ES-I3 (cell line): ENCODE data around the gene GPR39.

Experiments
- H3K36me3 ChIP-seq: 2 replicates; pipeline ENCODE4 v1.6.1; 2013; ENCODE audit warnings: mild to moderate bottlenecking, low read length, control low read depth, moderate library complexity; ENCODE audit not compliant: insufficient read depth
- H3K4me1 ChIP-seq: 2 replicates; pipeline ENCODE4 v1.6.1; 2013; ENCODE audit warnings: mild to moderate bottlenecking, control low read depth, low read length; ENCODE audit not compliant: insufficient read depth
- H3K9ac ChIP-seq: 2 replicates; pipeline ENCODE4 v1.6.1; 2013; ENCODE audit warnings: low read depth, mild to moderate bottlenecking, low read length, moderate library complexity
- H3K9me3 ChIP-seq: 2 replicates; pipeline ENCODE4 v1.6.1; 2013; ENCODE audit warnings: mild to moderate bottlenecking, low read length, moderate library complexity; ENCODE audit not compliant: control insufficient read depth, insufficient read depth

GPR39 gene

DNA sequence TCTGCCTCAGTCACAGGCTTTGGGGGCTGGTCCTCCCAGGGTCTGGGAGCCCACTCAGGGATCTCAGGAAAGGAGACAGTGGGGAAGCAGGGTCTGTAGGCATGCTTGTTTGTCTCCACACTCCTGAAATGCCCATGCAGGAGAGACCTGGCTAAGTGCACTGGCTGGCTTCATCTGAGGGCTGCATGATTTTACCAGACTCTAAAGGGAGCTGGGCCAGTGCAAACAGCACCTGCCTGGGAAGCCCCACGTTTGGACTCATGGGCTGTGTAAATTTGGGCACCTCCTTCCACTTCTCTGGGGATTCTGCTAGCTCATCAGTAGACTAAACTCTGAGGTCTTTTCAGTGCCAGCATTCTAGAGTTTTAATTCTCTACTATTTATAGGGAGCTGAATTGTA, 219.7 kb downstream of the GPR39 start:
- Histone ChIP-seq H3K36me3 (no peaks in the 10 kb centered on the region), H3K9ac (no peak overlapping the region), H3K9me3 (no peaks in the 10 kb centered on the region)

DNA sequence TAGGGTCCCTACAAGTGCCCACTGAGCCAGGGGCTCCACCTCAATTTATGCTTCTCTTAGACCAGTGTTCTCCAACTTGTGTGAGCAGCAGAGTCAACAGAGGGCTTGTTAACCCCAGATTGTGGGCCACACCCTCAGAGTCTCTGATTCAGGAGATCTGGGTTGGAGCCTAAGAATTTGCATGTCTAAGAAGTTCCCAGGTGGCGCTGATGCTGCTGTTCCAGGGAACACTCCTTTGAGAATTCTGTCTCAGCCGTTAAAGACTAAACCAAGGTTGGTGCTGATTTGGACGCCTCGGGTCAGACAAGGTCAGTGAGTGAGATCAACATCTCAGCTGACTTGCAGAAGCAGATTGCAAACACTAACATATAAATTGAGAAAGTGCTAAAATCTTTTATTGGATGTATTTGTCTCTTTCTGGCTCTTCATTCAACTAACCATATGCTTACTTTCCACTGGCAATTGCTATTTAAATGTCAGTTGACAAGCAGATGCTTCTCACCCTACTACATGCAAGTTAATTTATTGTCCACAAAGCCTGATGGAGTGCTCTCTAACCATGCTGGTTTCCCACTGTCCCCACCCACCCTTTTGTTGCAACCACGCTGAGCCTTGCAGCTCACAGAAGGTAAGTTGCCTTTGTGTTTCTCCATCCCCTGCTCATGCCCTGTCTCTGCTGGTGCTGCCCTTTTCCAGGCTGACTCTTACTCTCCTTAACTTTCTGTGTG, 221.9 kb downstream of the GPR39 start:
- Histone ChIP-seq H3K9ac (no peak overlapping the region), H3K9me3 (no peaks in the 10 kb centered on the region), H3K36me3 (no peaks in the 10 kb centered on the region), H3K4me1 (no peaks in the 10 kb centered on the region)

More for the DNA sequence above, 219.7 kb downstream of the GPR39 start:
- peaks cover 9% of the 10 kb centered on the region for H3K4me1 ChIP-seq

DNA sequence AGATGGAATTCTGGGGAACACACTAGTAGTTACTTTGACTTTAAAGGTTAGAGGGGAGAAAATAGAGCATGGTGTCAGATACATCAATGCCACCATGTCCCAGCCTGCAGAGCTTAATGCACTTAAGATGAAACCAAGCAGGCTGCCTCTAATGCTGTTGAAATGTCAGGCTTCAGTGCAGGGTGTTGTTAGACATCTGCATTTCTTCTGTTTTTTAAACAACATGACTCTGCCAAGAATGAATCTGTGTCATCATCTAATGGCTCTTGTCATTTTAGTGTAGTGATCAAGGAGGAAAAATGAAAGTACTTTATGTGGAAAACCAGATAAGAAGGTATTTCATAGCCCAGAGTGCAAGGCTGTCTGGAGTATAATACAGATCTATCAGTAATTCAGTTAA, 223.5 kb downstream of the GPR39 start:
- H3K36me3 ChIP-seq = no peaks in the 10 kb centered on the region
- no peak overlapping the region for H3K9ac ChIP-seq
- no peaks in the 10 kb centered on the region for H3K4me1 ChIP-seq
- no peaks in the 10 kb centered on the region for H3K9me3 ChIP-seq

DNA sequence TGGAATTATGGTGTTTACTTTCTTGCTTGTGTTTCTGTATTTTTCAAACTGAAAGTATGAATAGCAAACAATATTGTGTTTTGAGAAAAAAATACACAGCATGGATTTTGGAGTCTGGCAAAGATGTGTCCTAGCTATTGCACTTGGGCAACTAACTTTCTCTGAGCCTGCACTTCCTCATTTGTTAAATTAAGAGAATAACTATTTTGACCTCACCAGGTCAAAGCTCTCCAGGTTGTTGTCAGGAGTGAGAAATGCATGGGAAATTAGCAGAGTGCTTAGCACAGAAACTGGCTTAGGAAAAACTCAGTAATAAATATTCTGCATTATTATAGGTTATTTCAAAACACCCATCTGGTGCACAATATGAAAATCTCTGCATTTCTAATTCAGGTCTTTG, 225.2 kb downstream of the GPR39 start:
- H3K9ac ChIP-seq = no peak overlapping the region
- 0 out of 2 replicates have a peak, but pooled peaks cover 5% of the 10 kb centered on the region for H3K4me1 ChIP-seq
- no peaks in the 10 kb centered on the region for H3K9me3 ChIP-seq
- H3K36me3 ChIP-seq = no peaks in the 10 kb centered on the region

DNA sequence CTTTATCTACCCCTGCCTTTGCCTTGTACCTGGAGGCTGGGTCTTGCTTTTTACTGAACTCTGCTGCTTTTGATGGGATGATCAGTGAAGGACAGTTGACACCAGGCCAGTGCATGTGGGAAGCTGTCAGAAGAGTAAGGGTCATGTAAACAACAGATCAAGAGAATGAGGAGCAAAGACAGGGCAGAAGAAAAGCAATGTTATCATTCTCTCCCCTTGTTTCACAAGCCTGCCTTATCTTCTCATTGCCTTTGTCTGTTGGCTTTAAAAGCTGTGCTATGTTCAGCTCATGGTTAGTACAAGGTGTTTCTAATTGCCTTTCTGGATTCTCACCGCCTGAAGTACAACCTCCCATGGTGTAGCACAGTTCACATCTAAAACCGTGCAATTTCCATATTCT, 225.8 kb downstream of the GPR39 start:
- Histone ChIP-seq H3K9me3 (no peaks in the 10 kb centered on the region), H3K9ac (no peak overlapping the region), H3K36me3 (no peaks in the 10 kb centered on the region), H3K4me1 (0 out of 2 replicates have a peak, but pooled peaks cover 5% of the 10 kb centered on the region)

DNA sequence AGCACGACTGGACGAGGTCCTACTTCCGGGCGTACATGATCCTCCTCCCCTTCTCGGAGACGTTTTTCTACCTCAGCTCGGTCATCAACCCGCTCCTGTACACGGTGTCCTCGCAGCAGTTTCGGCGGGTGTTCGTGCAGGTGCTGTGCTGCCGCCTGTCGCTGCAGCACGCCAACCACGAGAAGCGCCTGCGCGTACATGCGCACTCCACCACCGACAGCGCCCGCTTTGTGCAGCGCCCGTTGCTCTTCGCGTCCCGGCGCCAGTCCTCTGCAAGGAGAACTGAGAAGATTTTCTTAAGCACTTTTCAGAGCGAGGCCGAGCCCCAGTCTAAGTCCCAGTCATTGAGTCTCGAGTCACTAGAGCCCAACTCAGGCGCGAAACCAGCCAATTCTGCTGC, 228.6 kb downstream of the GPR39 start:
- H3K9me3 ChIP-seq = no peaks in the 10 kb centered on the region
- no peaks in the 10 kb centered on the region for H3K36me3 ChIP-seq
- 0 out of 2 replicates have a peak, but pooled peaks cover 5% of the 10 kb centered on the region for H3K4me1 ChIP-seq
- H3K9ac ChIP-seq = no peak overlapping the region

DNA sequence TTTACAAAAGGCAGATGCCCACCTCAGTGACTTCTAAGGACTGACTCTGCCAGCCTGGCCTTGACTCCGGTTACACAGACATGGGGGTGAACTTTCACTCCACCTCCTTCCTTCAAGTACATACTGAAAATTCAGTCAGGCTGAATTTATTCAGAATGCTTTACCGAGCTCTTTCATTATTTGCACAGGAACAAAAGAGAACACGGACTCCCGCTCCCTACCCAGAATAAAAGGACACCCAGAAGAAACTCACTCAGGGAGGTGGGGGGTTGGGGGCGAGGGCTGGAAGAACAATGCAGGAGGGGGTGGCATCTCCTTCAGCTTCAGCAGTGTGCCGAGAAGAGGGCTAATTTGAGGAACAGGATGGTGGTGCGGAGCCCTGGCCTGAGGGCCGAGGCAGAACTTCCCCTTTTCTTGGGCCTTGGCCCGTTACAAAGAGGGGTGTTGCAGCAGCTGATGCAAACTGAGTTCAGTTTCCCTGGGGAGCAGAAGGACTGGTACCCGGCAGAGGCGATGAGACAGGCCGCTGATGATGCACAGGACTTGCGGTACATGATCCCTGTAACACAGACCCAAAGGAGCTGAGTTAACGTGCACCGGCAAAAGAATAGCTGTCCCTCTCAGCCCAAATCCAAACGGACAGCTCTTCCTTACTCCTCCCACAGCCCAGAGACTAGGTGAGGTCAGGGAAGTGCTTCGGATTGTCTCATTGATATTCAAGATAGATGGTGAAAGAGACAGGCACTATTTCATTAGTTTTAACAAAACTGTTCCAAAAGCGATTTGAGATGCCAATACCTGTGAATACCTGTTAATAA, 229.3 kb downstream of the GPR39 start:
- Histone ChIP-seq H3K4me1 (0 out of 2 replicates have a peak, but pooled peaks cover 5% of the 10 kb centered on the region), H3K9ac (no peak overlapping the region), H3K36me3 (no peaks in the 10 kb centered on the region), H3K9me3 (no peaks in the 10 kb centered on the region)

DNA sequence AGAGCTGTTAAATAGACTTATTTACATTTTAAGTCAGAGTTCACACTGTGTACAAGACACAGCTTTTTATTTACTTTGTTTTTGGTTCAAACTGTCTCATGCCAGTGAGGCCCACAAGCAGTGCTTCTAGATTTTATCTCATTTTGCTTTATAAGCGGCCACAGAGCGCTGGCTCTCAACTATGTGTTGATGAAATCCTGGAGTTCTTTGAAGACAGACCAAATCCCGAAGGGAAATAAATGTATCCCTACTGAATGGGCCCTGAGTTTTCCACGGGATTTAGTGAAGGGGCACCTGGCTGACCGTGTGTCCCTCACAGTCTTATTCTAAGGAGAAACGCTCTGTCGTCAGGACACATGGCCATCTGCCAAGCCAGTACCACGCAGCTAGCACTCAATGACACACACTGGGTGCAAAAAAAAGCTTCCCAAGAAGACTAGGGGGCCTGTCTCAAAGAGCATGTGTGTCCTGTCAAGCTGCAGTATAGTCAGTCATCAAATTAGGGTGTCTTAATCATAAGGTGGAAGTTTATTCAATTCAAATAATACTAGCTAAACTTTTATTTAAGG, 230.0 kb downstream of the GPR39 start:
- Histone ChIP-seq H3K36me3 (no peaks in the 10 kb centered on the region), H3K9me3 (no peaks in the 10 kb centered on the region), H3K4me1 (0 out of 2 replicates have a peak, but pooled peaks cover 5% of the 10 kb centered on the region), H3K9ac (no peak overlapping the region)

DNA sequence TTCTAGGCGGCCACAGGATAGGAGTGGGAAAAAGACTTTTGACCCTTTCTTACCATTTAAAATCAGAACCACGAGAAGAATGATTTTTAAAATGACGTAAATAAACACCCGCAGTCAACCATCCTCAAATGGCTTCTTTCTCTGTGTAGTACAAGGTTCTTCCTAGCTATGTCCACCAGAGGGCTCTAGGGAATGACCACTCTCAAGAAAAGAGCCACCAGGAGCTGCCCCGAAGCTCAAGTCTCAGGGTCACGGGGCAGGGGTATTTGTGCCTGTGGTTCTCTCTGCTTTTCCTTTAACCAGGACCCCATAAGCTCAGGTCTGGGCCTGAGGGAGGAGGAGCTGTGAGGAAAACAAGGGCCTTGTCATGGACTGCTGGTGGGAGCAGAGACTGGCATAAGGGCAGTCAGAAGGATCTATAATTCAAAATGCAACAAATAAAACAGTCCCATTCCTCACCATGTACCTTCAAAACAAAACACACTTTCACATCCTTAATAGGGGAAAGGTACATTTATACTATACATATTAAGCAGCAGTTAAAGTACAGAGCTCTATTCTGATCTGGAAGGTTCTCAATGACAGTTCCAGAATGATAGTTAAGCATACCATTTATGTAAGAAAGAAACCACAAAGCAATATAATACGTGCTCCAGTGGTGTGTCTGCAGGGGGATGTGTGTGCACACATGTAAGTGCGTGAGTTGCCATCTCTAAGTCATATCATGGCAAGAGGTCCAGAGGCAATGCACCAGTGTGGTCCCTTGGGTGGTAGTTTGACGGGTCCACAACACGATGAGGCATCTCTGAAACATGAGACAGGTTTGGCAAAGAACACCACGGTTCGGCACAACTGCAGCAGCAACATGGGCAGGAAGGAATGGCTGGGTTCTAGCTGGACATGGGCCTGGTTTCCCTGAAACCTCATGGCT, 234.8 kb downstream of the GPR39 start:
- H3K36me3 ChIP-seq = no peaks in the 10 kb centered on the region
- H3K9me3 ChIP-seq = no peaks in the 10 kb centered on the region
- no peak overlapping the region for H3K9ac ChIP-seq
- H3K4me1 ChIP-seq = peaks cover 7% of the 10 kb centered on the region; the same call in 1 of the 2 replicates

DNA sequence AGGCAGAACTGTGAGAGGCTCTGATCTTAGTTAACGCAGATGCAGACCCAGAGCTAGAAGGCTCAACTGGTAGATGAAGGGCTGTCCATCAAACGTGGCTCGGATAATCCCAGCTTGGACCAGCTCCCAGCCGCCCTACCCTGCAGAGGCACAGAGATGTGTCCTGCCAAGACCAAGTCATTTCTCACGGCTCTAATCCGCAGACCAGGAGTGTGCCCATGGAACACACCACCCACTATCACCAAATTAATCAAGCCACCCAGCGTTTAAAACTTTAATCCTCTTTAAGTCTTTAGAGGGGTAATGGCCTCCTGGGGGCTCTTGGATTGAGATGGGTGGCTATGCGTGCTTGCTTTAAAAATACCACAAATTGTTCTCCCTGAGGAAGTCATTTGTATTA, 235.9 kb downstream of the GPR39 start:
- no peak overlapping the region for H3K9ac ChIP-seq
- H3K9me3 ChIP-seq = no peaks in the 10 kb centered on the region
- H3K36me3 ChIP-seq = no peaks in the 10 kb centered on the region
- peaks cover 13% of the 10 kb centered on the region; the same call in 1 of the 2 replicates for H3K4me1 ChIP-seq

DNA sequence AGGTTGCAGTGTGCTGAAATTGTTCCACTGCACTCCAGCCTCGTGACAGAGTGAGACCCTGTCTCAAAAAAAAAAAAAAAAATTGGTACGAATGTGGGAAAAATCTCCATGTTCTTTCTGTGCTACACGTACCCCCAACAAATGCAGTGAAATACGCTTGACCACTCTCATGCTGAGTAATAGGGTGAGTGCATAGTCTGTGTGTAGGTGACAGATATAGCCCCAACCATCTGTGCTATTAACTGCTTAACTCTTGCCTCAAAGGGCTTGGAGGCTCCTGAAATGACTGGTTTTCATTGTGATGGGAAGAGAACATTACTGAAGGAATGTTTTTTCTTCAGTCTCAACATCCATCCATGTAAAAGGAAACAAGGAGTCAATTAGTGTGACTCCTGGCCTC, 237.7 kb downstream of the GPR39 start:
- Histone ChIP-seq H3K9me3 (no peaks in the 10 kb centered on the region), H3K36me3 (peaks cover 3% of the 10 kb centered on the region; the same call in 1 of the 2 replicates), H3K9ac (no peak overlapping the region), H3K4me1 (peaks cover 13% of the 10 kb centered on the region; the same call in 1 of the 2 replicates)

DNA sequence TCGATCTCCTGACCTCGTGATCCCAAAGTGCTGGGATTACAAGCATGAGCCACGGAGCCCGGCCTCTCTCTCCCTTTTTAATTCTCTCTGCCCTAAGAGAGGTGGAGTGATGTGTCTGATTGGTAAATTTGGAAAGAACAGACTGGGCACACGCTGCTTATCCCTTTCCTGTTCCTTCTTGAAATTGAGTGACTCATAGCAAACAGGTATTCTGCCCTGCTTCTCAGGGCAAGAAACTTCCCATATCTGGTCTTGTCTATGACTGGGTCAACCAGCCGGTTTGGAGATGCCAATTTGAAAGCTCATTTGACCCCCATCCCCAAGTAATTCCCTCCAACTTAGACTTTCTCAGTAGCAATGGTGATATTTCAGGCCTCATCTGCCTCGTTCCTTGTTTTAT, 238.4 kb downstream of the GPR39 start:
- peaks cover 13% of the 10 kb centered on the region; the same call in 1 of the 2 replicates for H3K4me1 ChIP-seq
- H3K9me3 ChIP-seq = no peaks in the 10 kb centered on the region
- H3K36me3 ChIP-seq = peaks cover 3% of the 10 kb centered on the region; the same call in 1 of the 2 replicates
- no peak overlapping the region for H3K9ac ChIP-seq

DNA sequence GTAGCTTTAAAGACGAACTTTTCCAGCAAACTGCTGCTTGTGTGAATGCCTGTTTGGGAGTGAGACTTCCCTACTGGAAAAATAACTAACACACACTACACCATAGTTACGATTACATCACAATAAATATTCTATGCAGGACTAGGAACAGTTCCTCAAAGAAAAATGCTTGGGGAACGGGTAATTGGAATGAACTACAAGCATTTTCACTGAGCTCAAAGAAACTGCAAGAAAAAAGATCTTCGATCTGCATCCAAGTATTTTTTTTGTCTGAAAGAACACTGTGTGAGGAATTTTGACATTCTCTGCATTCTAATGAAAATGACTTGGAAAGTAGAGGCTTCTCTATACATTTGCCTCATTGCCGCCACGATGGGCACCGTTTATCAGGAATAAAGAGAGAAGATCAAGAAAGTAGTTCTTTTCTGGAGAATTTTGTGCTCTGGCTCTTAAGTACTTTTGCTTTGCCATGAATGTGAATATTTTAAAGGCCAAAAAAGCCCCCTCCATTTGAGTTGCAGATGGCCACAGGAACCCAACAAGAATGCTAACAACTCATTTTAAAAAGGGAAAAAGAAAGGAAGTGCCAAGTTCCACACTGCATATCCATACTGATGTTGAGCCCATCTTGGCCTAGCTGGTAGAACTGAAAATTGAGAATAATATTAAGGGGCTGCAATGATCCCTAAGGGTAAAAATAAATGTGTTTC, 239.8 kb downstream of the GPR39 start:
- no peaks in the 10 kb centered on the region for H3K9me3 ChIP-seq
- peaks cover 3% of the 10 kb centered on the region; the same call in 1 of the 2 replicates for H3K36me3 ChIP-seq
- peaks cover 13% of the 10 kb centered on the region; the same call in 1 of the 2 replicates for H3K4me1 ChIP-seq
- H3K9ac ChIP-seq = no peak overlapping the region
